ENCODE results near the gene PCDH8. TPM values are rescaled to one million over a fixed set of nuclear protein-coding genes. Genes with fewer than 3 reads are reported as not detected.
"Not testable (repeated sequence)": the region's sequence is repeated elsewhere in the genome, so short reads cannot be mapped to it uniquely, and the experiment has no call there.

PCDH8 gene
- total and polyA plus RNA-seq, 8 donors, result 0.04 to 0.85 (median 0.25) TPM; not detected in 4

- FAIRE-seq (no peak), DNase-seq (no peak), ATAC-seq (no peak)
- H3K36me3 ChIP-seq, result no peaks in the 10 kb centered on the region
- H3K9me3 ChIP-seq, result no peaks in the 10 kb centered on the region
- H3K27ac ChIP-seq, result no peak overlapping the region
- WGBS, 2 donors, result 69 to 74% methylated on average over 7 of the region's 7 CpGs
- no peak overlapping the region for H3K4me3 ChIP-seq
- intact Hi-C loops (cut with DNase I), result no loop called here
- peaks cover 0 to 4% (median 0%) of the 10 kb centered on the region in 4 donors for H3K27me3 ChIP-seq
- TF ChIP-seq CTCF (IDR thresholded peaks at IDR 0.05), result no peak
- no peaks in the 10 kb centered on the region for H3K4me1 ChIP-seq
Measured at GRCh38 chr13:52827839-52828238, 20.6 kb downstream of the PCDH8 start.

- ATAC-seq; H3K27ac ChIP-seq; FAIRE-seq; H3K9me3 ChIP-seq; H3K4me3 ChIP-seq; intact Hi-C loops (cut with DNase I); H3K4me1 ChIP-seq; H3K36me3 ChIP-seq; H3K27me3 ChIP-seq: not testable (repeated sequence)
- 87 to 91% methylated on average over 16 to 29 of the region's 29 CpGs for WGBS, 2 donors
- peak in 1 of 6 donors; percentile 35 for DNase-seq
Measured at GRCh38 chr13:52817886-52818285, 30.6 kb downstream of the PCDH8 start.

- no peak for ATAC-seq
- Histone ChIP-seq H3K9me3 (no peaks in the 10 kb centered on the region), H3K4me1 (no peaks in the 10 kb centered on the region), H3K36me3 (no peaks in the 10 kb centered on the region), H3K27me3 (no peaks in the 10 kb centered on the region), H3K27ac (no peak overlapping the region), H3K4me3 (no peak overlapping the region)
- DNase-seq, result peak in 1 of 6 donors; percentile 55
- 93 to 94% methylated on average over 25 to 26 of the region's 26 CpGs for WGBS, 2 donors
- intact Hi-C loops (cut with DNase I), result no loop called here
- FAIRE-seq, result no peak
- no peak for TF ChIP-seq CTCF (IDR thresholded peaks at IDR 0.05)
Measured at GRCh38 chr13:52815330-52815729, 33.1 kb downstream of the PCDH8 start.

- ATAC-seq, result no peak
- Histone ChIP-seq H3K9me3 (no peaks in the 10 kb centered on the region), H3K36me3 (no peaks in the 10 kb centered on the region), H3K4me3 (no peak overlapping the region), H3K27ac (no peak overlapping the region), H3K27me3 (no peaks in the 10 kb centered on the region), H3K4me1 (peaks cover 0 to 6% (median 4%) of the 10 kb centered on the region in 3 donors)
- WGBS, 2 donors, result 68 to 85% methylated on average over 3 of the region's 3 CpGs
- DNase-seq, result no peak
- no peak for TF ChIP-seq CTCF (IDR thresholded peaks at IDR 0.05)
- no peak for FAIRE-seq
- intact Hi-C loops (cut with DNase I), result no loop called here
Measured at GRCh38 chr13:52812941-52813340, 35.5 kb downstream of the PCDH8 start.

- 42 to 55% methylated on average over 4 of the region's 4 CpGs for WGBS, 2 donors
- H3K36me3 ChIP-seq, result no peaks in the 10 kb centered on the region
- no peak overlapping the region for H3K27ac ChIP-seq
- no peak for ATAC-seq
- no peak for DNase-seq
- no peak overlapping the region for H3K4me3 ChIP-seq
- H3K27me3 ChIP-seq, result no peaks in the 10 kb centered on the region
- no peak for TF ChIP-seq CTCF (IDR thresholded peaks at IDR 0.05)
- no peaks in the 10 kb centered on the region for H3K9me3 ChIP-seq
- FAIRE-seq, result no peak
- intact Hi-C loops (cut with DNase I), result no loop called here
- H3K4me1 ChIP-seq, result peaks cover 0 to 6% (median 4%) of the 10 kb centered on the region in 3 donors
Measured at GRCh38 chr13:52811841-52812240, 36.6 kb downstream of the PCDH8 start.
